ENCODE measurements around the gene PPP1R12C. TPM values are rescaled to one million over a fixed set of nuclear protein-coding genes. Genes with fewer than 3 reads are reported as not detected.
A peak's percentile ranks its signal among the peaks of the same experiment; 100 is the strongest.

PPP1R12C gene
- total RNA-seq, 6 experiments from 2014 or later = 35.6 to 48.1 (median 41.7) TPM

GRCh38 chr19:55099557-55100506 is 17.6 kb downstream of the PPP1R12C start:
- no peak overlapping the region for H3K4me3 ChIP-seq

GRCh38 chr19:55098716-55099556 is 18.5 kb downstream of the PPP1R12C start:
- H3K4me3 ChIP-seq = no peak overlapping the region
- H3K9me3 ChIP-seq = no peaks in the 10 kb centered on the region
- no peaks in the 10 kb centered on the region for H3K27me3 ChIP-seq
- peak in 1 of 3 donors; percentile 50 for DNase-seq
- TF ChIP-seq POLR2A (IDR thresholded peaks at IDR 0.05) (no peak), CTCF (IDR thresholded peaks at IDR 0.05) (no peak)
- WGBS (ENCODE audit: insufficient coverage, low coverage, low lambda C conversion rate, missing lambda C conversion rate) = 84% methylated on average over 5 of the region's 27 CpGs
- intact Hi-C loops (cut with DNase I) = no loop called here
- peaks cover 0 to 36% (median 12%) of the 10 kb centered on the region in 4 donors for H3K36me3 ChIP-seq
- no peak overlapping the region for H3K27ac ChIP-seq
- no peaks in the 10 kb centered on the region for H3K4me1 ChIP-seq
- ATAC-seq = peak; percentile 9 to 43 (median 32)

More at GRCh38 chr19:55099557-55100506, 17.6 kb downstream of the PPP1R12C start:
- no peak for ATAC-seq
- no peak for DNase-seq
- no peak for TF ChIP-seq CTCF (IDR thresholded peaks at IDR 0.05)
- TF ChIP-seq POLR2A (IDR thresholded peaks at IDR 0.05) = no peak
- Histone ChIP-seq H3K27me3 (no peaks in the 10 kb centered on the region), H3K27ac (no peak overlapping the region), H3K9me3 (no peaks in the 10 kb centered on the region), H3K36me3 (peaks cover 0 to 30% (median 9%) of the 10 kb centered on the region in 4 donors), H3K4me1 (no peaks in the 10 kb centered on the region)
- 62% methylated on average over 8 of the region's 27 CpGs for WGBS (ENCODE audit: insufficient coverage, low coverage, low lambda C conversion rate, missing lambda C conversion rate)
- intact Hi-C loops (cut with DNase I) = no loop called here

- H3K36me3 ChIP-seq = peaks cover 0 to 32% (median 10%) of the 10 kb centered on the region in 4 donors
- no peak overlapping the region for H3K4me3 ChIP-seq
- no peaks in the 10 kb centered on the region for H3K4me1 ChIP-seq
- DNase-seq (no peak), ATAC-seq (no peak)
- TF ChIP-seq POLR2A (IDR thresholded peaks at IDR 0.05) = no peak
- TF ChIP-seq CTCF (IDR thresholded peaks at IDR 0.05) = no peak
- H3K9me3 ChIP-seq = no peaks in the 10 kb centered on the region
- WGBS (ENCODE audit: insufficient coverage, low coverage, low lambda C conversion rate, missing lambda C conversion rate) = 90% methylated on average over 16 of the region's 23 CpGs
- intact Hi-C loops (cut with DNase I) = no loop called here
- H3K27ac ChIP-seq = no peak overlapping the region
- H3K27me3 ChIP-seq = no peaks in the 10 kb centered on the region
These were observed 19.3 kb downstream of the PPP1R12C start for GRCh38 chr19:55097864-55098715.

All from right lobe of liver (tissue), 6 donors.